ENCODE results near the gene STK40. TPM values are rescaled to one million over a fixed set of nuclear protein-coding genes. Genes with fewer than 3 reads are reported as not detected.

STK40 gene
- total and polyA plus RNA-seq, 9 of the 15 experiments (the other 6 are each of a cell fraction or from before 2014, with no cell fraction given), result 0.69 to 94.3 (median 39.1) TPM

- no peak for TF ChIP-seq PREB (CRISPR knock-in tag; IDR thresholded peaks at IDR 0.05)
- no peak for TF ChIP-seq NR2F6 (CRISPR knock-in tag; IDR thresholded peaks at IDR 0.05)
- no peak for TF ChIP-seq DIDO1 (tag; IDR thresholded peaks at IDR 0.05; ENCODE audit: low read depth)
- TF ChIP-seq SRSF9 (IDR thresholded peaks at IDR 0.05; ENCODE audit: borderline replicate concordance, low read depth, low read length), result no peak
- TF ChIP-seq ZNF24 (IDR thresholded peaks at IDR 0.05), result no peak
- TF ChIP-seq ZNF764 (CRISPR knock-in tag; IDR thresholded peaks at IDR 0.05; ENCODE audit: low read depth), result no peak
- TF ChIP-seq ZNF224 (CRISPR knock-in tag; IDR thresholded peaks at IDR 0.05), result no peak
- TF ChIP-seq HES1 (IDR thresholded peaks at IDR 0.05; ENCODE audit: low read depth), result no peak
- TF ChIP-seq UBTF (IDR thresholded peaks at IDR 0.05; ENCODE audit: borderline replicate concordance in 1 of 2, low read depth in 2 of 2, low read length in 2 of 2), result no peak
- TF ChIP-seq ZNF324 (CRISPR knock-in tag; IDR thresholded peaks at IDR 0.05), result no peak
- no peak for TF ChIP-seq ZC3H11A (IDR thresholded peaks at IDR 0.05; ENCODE audit: low read depth, low read length)
- no peak for TF ChIP-seq ZBTB49 (CRISPR knock-in tag; IDR thresholded peaks at IDR 0.05; ENCODE audit: borderline replicate concordance)
- TF ChIP-seq ILK (tag; IDR thresholded peaks at IDR 0.05; ENCODE audit: borderline replicate concordance, low read depth), result no peak
- TF ChIP-seq CSDE1 (IDR thresholded peaks at IDR 0.05), result no peak; a peak in 1 of 4 replicates
- TF ChIP-seq ZNF57 (CRISPR knock-in tag; IDR thresholded peaks at IDR 0.05), result no peak
- no peak; the same call in 1 of the 2 replicates for TF ChIP-seq GMEB1 (CRISPR knock-in tag; IDR thresholded peaks at IDR 0.05)
- peak; percentile 78 for TF ChIP-seq HDAC2 (IDR thresholded peaks at IDR 0.05)
- TF ChIP-seq RNF219 (CRISPR knock-in tag; IDR thresholded peaks at IDR 0.05), result no peak
- TF ChIP-seq E2F3 (CRISPR knock-in tag; IDR thresholded peaks at IDR 0.05), result no peak
These were observed 78.7 kb downstream of the STK40 start (continued) for GRCh38 chr1:36306902-36307456.
